ENCODE measurements around the gene SLC35A2.

The SLC35A2 gene

GRCh38 chrX:48911412-48912182 lies at the start of gene SLC35A2:
TSS of gene SLC35A2 (minus strand) at chrX:48911646. CDS start at chrX:48911636, 10 bp downstream.
- H3K4me2 ChIP-seq (ENCODE audit: low read depth, low read length, poor library complexity, severe bottlenecking) = peak within 1 kb of the TSS; percentile 94
- no peaks in the 10 kb centered on the region for H3K27me3 ChIP-seq (ENCODE audit: insufficient read depth, low read length, poor library complexity, severe bottlenecking)
- H4K20me1 ChIP-seq (ENCODE audit: insufficient read depth, low read length, poor library complexity, severe bottlenecking) = peaks cover 5% of the 10 kb centered on the region
- peak within 1 kb of the TSS; percentile 83 for H3K4me3 ChIP-seq (ENCODE audit: low read length, poor library complexity, severe bottlenecking)
- H3K9me3 ChIP-seq (ENCODE audit: insufficient read depth, low read depth, low read length) = no peaks in the 10 kb centered on the region
- H3F3A ChIP-seq (ENCODE audit: low read depth) = no peaks in the 10 kb centered on the region
- TF ChIP-seq CTCF (conservative IDR thresholded peaks at IDR 0.05; ENCODE audit: low read length) = no peak
- TF ChIP-seq EZH2phosphoT487 (IDR thresholded peaks at IDR 0.05; ENCODE audit: borderline replicate concordance) = no peak
- peaks cover 6% of the 10 kb centered on the region for H3K4me1 ChIP-seq (ENCODE audit: insufficient read depth, low read length, poor library complexity, severe bottlenecking)
- H3K36me3 ChIP-seq (ENCODE audit: insufficient read depth, low read length) = peaks cover 6% of the 10 kb centered on the region; the same call in 1 of the 2 replicates
- H3K9ac ChIP-seq (ENCODE audit: low read depth, low read length, poor library complexity, severe bottlenecking) = peak within 1 kb of the TSS; percentile 79
- no peaks in the 10 kb centered on the region for H3K9me2 ChIP-seq (replicated peaks; ENCODE audit: low read depth, low read length)
- peaks cover 24% of the 10 kb centered on the region for H3K79me2 ChIP-seq (ENCODE audit: insufficient read depth, low read length)
- peak within 1 kb of the TSS; percentile 80 for H2AFZ ChIP-seq (ENCODE audit: low read length)

GRCh38 chrX:48960291-48960690 lies 48.8 kb upstream of the SLC35A2 start:
- Histone ChIP-seq H2AFZ (ENCODE audit: low read length) (no peak overlapping the region), H3K9me2 (replicated peaks; ENCODE audit: low read depth, low read length) (no peaks in the 10 kb centered on the region), H3K9ac (ENCODE audit: low read depth, low read length, poor library complexity, severe bottlenecking) (no peak overlapping the region), H3K4me2 (ENCODE audit: low read depth, low read length, poor library complexity, severe bottlenecking) (no peak overlapping the region), H3K36me3 (ENCODE audit: insufficient read depth, low read length) (no peaks in the 10 kb centered on the region), H4K20me1 (ENCODE audit: insufficient read depth, low read length, poor library complexity, severe bottlenecking) (peaks cover 18% of the 10 kb centered on the region), H3K4me1 (ENCODE audit: insufficient read depth, low read length, poor library complexity, severe bottlenecking) (peaks cover 13% of the 10 kb centered on the region), H3K79me2 (ENCODE audit: insufficient read depth, low read length) (peaks cover 19% of the 10 kb centered on the region), H3K4me3 (ENCODE audit: low read length, poor library complexity, severe bottlenecking) (no peak overlapping the region), H3K9me3 (ENCODE audit: insufficient read depth, low read depth, low read length) (no peaks in the 10 kb centered on the region), H3F3A (ENCODE audit: low read depth) (no peaks in the 10 kb centered on the region), H3K27me3 (ENCODE audit: insufficient read depth, low read length, poor library complexity, severe bottlenecking) (no peaks in the 10 kb centered on the region)
- TF ChIP-seq EZH2phosphoT487 (IDR thresholded peaks at IDR 0.05; ENCODE audit: borderline replicate concordance) = no peak
- no peak for TF ChIP-seq CTCF (conservative IDR thresholded peaks at IDR 0.05; ENCODE audit: low read length)

DNA sequence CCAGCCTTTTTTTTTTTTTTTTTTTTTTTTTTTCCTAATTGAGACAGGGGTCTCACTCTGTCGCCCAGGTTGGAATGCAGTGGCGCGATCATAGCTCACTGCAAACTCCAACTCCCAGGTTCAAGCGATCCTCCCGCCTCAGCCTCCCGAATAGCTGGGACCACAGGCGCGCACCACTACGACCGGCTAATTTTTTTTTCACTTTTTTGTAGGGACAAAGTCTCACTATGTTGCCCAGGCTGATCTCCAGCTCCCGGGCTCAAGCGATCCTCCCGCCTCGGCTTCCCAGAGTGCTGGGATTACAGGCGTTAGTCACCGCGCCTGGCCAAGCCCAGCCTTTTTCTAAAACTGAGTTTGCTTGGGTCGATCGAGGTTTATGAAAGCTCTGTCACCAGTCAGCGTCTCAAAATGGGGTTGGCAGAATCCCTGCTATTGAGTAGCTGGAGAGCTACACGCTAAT lies 47.2 kb upstream of the SLC35A2 start:
- H2AFZ ChIP-seq (ENCODE audit: low read length) = peak overlapping the region; percentile 70
- TF ChIP-seq EZH2phosphoT487 (IDR thresholded peaks at IDR 0.05; ENCODE audit: borderline replicate concordance) (no peak), CTCF (conservative IDR thresholded peaks at IDR 0.05; ENCODE audit: low read length) (no peak)
- H3K9me2 ChIP-seq (replicated peaks; ENCODE audit: low read depth, low read length) = no peaks in the 10 kb centered on the region
- no peaks in the 10 kb centered on the region for H3F3A ChIP-seq (ENCODE audit: low read depth)
- H3K79me2 ChIP-seq (ENCODE audit: insufficient read depth, low read length) = peaks cover 35% of the 10 kb centered on the region
- H3K36me3 ChIP-seq (ENCODE audit: insufficient read depth, low read length) = no peaks in the 10 kb centered on the region
- H4K20me1 ChIP-seq (ENCODE audit: insufficient read depth, low read length, poor library complexity, severe bottlenecking) = peaks cover 27% of the 10 kb centered on the region
- peak overlapping the region; percentile 83 for H3K9ac ChIP-seq (ENCODE audit: low read depth, low read length, poor library complexity, severe bottlenecking)
- no peaks in the 10 kb centered on the region for H3K9me3 ChIP-seq (ENCODE audit: insufficient read depth, low read depth, low read length)
- peak overlapping the region; percentile 79 for H3K4me3 ChIP-seq (ENCODE audit: low read length, poor library complexity, severe bottlenecking)
- H3K4me2 ChIP-seq (ENCODE audit: low read depth, low read length, poor library complexity, severe bottlenecking) = peak overlapping the region; percentile 95
- H3K4me1 ChIP-seq (ENCODE audit: insufficient read depth, low read length, poor library complexity, severe bottlenecking) = peaks cover 20% of the 10 kb centered on the region
- no peaks in the 10 kb centered on the region for H3K27me3 ChIP-seq (ENCODE audit: insufficient read depth, low read length, poor library complexity, severe bottlenecking)

All from Loucy (cell line).